ENCODE results near the gene PLD6.

Gene PLD6

DNA sequence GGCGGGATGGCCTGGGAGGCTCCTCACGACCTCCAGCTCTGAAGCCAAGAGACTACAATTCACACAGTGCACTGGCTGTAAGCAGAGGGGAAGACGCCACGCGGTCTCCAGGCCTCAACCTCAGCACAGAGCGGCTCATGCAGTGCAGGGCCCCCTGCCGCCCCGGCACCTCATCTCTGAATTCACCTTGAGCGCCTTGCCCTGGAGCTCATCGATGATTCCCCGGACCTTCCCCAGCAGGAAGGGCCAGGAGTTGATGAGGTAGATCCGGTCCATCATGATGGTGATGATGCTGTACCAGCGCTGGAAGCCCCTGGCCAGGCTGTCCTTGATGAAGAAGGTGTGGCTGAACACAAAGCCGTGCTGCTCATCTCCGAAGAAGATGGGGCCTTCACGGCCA is 17.6 kb upstream of the PLD6 start:
- peaks cover 5% of the 10 kb centered on the region for H3K36me3 ChIP-seq
- no peaks in the 10 kb centered on the region for H3K9me3 ChIP-seq
- TF ChIP-seq, protein P1, sequence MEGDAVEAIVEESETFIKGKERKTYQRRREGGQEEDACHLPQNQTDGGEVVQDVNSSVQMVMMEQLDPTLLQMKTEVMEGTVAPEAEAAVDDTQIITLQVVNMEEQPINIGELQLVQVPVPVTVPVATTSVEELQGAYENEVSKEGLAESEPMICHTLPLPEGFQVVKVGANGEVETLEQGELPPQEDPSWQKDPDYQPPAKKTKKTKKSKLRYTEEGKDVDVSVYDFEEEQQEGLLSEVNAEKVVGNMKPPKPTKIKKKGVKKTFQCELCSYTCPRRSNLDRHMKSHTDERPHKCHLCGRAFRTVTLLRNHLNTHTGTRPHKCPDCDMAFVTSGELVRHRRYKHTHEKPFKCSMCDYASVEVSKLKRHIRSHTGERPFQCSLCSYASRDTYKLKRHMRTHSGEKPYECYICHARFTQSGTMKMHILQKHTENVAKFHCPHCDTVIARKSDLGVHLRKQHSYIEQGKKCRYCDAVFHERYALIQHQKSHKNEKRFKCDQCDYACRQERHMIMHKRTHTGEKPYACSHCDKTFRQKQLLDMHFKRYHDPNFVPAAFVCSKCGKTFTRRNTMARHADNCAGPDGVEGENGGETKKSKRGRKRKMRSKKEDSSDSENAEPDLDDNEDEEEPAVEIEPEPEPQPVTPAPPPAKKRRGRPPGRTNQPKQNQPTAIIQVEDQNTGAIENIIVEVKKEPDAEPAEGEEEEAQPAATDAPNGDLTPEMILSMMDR (IDR thresholded peaks at IDR 0.05; ENCODE audit: low read depth, low read length) = no peak
- no peaks in the 10 kb centered on the region for H3K27me3 ChIP-seq
- no peak overlapping the region for H3K4me3 ChIP-seq (ENCODE audit: low read depth, low read length)
- no peak for DNase-seq
- H3K4me1 ChIP-seq = peaks cover 7% of the 10 kb centered on the region; the same call in 1 of the 2 replicates

DNA sequence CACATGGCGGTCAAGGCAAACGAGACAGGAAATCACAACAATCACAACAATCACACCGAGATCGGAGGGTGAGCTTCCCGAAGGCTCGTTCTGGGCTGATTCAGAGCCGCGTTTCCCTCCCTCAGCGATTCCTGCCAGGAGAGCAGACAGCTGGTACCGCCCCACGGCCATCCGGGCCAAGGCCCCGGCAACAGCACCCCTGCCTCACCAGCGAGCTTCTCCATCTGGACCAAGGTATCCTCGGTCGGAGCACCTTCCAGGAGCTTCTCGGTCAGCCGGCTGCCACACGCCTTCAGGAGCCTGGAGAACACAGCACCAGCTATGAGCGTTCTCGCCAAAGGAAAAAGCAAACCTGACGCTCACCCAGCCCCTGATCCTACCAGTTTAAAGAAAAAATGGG is 15.2 kb upstream of the PLD6 start:
- Histone ChIP-seq H3K27me3 (no peaks in the 10 kb centered on the region), H3K4me3 (ENCODE audit: low read depth, low read length) (no peak overlapping the region), H3K36me3 (peaks cover 5% of the 10 kb centered on the region), H3K9me3 (no peaks in the 10 kb centered on the region), H3K4me1 (no peaks in the 10 kb centered on the region)
- no peak for DNase-seq
- TF ChIP-seq, protein P1 (IDR thresholded peaks at IDR 0.05; ENCODE audit: low read depth, low read length) = no peak

DNA sequence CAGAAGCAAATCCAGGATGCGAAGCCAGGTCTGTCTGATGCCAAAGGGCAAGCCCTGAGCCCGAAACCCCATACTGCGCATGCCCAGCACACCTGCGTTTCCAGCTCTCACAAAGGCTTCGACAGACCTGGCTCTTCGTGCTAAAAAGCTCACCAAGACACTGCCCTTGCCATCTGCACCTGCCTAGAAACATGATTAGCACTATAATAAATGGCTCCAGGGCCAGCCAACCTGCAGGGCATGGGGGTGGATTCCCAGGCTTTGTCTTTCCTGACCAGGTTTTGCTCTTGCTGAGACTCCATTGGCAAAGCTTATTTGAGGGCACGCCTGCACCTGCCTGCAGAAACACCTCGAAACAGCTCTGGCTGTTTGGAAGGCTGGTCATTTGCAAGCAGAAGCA is 14.4 kb upstream of the PLD6 start:
- no peak overlapping the region for H3K4me3 ChIP-seq (ENCODE audit: low read depth, low read length)
- no peaks in the 10 kb centered on the region for H3K4me1 ChIP-seq
- no peaks in the 10 kb centered on the region for H3K9me3 ChIP-seq
- TF ChIP-seq, protein P1 (IDR thresholded peaks at IDR 0.05; ENCODE audit: low read depth, low read length) = no peak
- H3K36me3 ChIP-seq = peaks cover 5% of the 10 kb centered on the region
- no peak for DNase-seq
- H3K27me3 ChIP-seq = no peaks in the 10 kb centered on the region

DNA sequence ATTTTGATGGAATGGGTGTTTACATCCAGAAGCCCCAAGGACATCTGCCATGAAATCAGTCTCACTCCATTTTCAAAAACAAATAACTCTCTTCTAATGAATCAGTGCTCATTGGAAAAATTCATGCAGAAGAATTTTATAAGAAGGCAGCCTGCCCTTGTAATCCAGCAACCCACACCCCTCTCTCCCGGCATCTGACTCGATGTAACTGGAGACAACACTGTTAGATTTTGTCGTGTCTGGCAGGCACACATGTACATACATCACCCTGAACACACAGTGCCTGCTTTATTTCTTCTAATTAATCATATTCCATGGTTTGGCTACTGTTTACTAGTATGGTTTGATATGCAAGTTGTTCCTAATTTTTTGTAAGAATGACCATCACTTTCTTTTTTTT is 11.9 kb upstream of the PLD6 start:
- peaks cover 3% of the 10 kb centered on the region; the same call in 1 of the 2 replicates for H3K36me3 ChIP-seq
- TF ChIP-seq, protein P1 (IDR thresholded peaks at IDR 0.05; ENCODE audit: low read depth, low read length) = no peak
- no peaks in the 10 kb centered on the region for H3K4me1 ChIP-seq
- no peaks in the 10 kb centered on the region for H3K9me3 ChIP-seq
- no peak overlapping the region for H3K4me3 ChIP-seq (ENCODE audit: low read depth, low read length)
- H3K27me3 ChIP-seq = no peaks in the 10 kb centered on the region
- DNase-seq = no peak

DNA sequence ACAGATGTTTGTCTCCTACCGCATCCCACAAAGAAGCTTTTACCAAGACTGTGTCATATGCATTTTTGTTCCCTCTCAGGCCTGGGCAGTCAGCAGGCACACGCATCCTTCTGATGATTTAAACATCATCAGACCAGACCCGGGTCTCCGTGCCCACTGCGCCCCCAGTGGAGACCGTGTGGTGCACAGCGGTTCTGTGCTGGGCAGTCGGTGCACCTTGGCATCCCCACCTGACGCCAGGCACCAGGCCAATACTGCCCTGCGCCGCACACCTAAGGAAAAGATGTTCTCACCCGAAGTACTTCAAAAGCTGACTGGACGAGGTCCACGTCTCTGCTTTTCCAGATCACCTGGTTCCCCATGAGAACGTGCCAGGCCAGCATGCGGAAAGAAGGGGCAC is 10.6 kb upstream of the PLD6 start:
- TF ChIP-seq, protein P1 (IDR thresholded peaks at IDR 0.05; ENCODE audit: low read depth, low read length) = no peak
- H3K36me3 ChIP-seq = 0 out of 2 replicates have a peak, but pooled peaks cover 3% of the 10 kb centered on the region
- no peak overlapping the region for H3K4me3 ChIP-seq (ENCODE audit: low read depth, low read length)
- no peaks in the 10 kb centered on the region for H3K4me1 ChIP-seq
- H3K27me3 ChIP-seq = no peaks in the 10 kb centered on the region
- no peaks in the 10 kb centered on the region for H3K9me3 ChIP-seq
- DNase-seq = no peak

DNA sequence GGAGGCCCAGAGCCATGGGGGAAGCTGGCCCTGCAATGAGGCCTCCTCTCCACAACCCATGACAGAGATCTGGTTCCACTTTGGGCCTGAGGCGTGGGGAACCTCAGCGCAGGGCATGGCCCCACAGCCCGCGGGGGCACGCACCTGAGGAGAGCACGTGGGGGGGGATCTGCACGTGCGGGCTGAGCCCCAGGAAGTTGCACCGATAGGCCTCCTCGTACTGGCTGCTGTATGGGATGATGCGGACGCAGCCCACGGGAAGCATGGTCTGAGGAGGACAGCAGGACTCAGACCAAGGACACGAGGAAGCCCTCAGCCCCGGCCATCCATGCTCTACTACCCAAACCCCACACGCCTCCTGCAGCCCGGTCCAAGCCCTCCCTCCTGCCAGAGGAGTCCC is 10.1 kb upstream of the PLD6 start:
- no peaks in the 10 kb centered on the region for H3K4me1 ChIP-seq
- H3K4me3 ChIP-seq (ENCODE audit: low read depth, low read length) = no peak overlapping the region
- H3K27me3 ChIP-seq = no peaks in the 10 kb centered on the region
- 0 out of 2 replicates have a peak, but pooled peaks cover 3% of the 10 kb centered on the region for H3K36me3 ChIP-seq
- no peak for DNase-seq
- TF ChIP-seq, protein P1 (IDR thresholded peaks at IDR 0.05; ENCODE audit: low read depth, low read length) = no peak
- H3K9me3 ChIP-seq = no peaks in the 10 kb centered on the region
